IPS-11a (cell line): ENCODE data around the gene TCERG1L.

Experiments
- H3K4me3 ChIP-seq: one replicate; pipeline ENCODE4 v1.5.1; 2013; ENCODE audit warnings: low read depth, low read length, control low read depth

Gene TCERG1L

GRCh38 chr10:131211965-131212619 lies 99.4 kb downstream of the TCERG1L start:
- H3K4me3 ChIP-seq, result no peak overlapping the region

- H3K4me3 ChIP-seq, result no peak overlapping the region
Measured at GRCh38 chr10:131211559-131211958, 100.0 kb downstream of the TCERG1L start.

- no peak overlapping the region for H3K4me3 ChIP-seq
Measured at GRCh38 chr10:131211146-131211545, 100.4 kb downstream of the TCERG1L start.

GRCh38 chr10:131210181-131210580 lies 101.3 kb downstream of the TCERG1L start:
- H3K4me3 ChIP-seq, result no peak overlapping the region

- no peak overlapping the region for H3K4me3 ChIP-seq
Measured at GRCh38 chr10:131207584-131208532, 103.7 kb downstream of the TCERG1L start.

GRCh38 chr10:131207176-131207575 lies 104.3 kb downstream of the TCERG1L start:
- H3K4me3 ChIP-seq, result no peak overlapping the region

- H3K4me3 ChIP-seq, result no peak overlapping the region
Measured at GRCh38 chr10:131206111-131206995, 105.2 kb downstream of the TCERG1L start.

GRCh38 chr10:131205556-131205955 lies 106.0 kb downstream of the TCERG1L start:
- H3K4me3 ChIP-seq, result no peak overlapping the region

GRCh38 chr10:131204406-131205152 lies 106.9 kb downstream of the TCERG1L start:
- H3K4me3 ChIP-seq, result no peak overlapping the region

- H3K4me3 ChIP-seq, result no peak overlapping the region
Measured at GRCh38 chr10:131203456-131204357, 107.8 kb downstream of the TCERG1L start.

- no peak overlapping the region for H3K4me3 ChIP-seq
Measured at GRCh38 chr10:131202990-131203389, 108.5 kb downstream of the TCERG1L start.

GRCh38 chr10:131201741-131202515 lies 109.6 kb downstream of the TCERG1L start:
- H3K4me3 ChIP-seq, result no peak overlapping the region

- no peak overlapping the region for H3K4me3 ChIP-seq
Measured at GRCh38 chr10:131200856-131201470, 110.6 kb downstream of the TCERG1L start.

GRCh38 chr10:131199646-131200045 lies 111.9 kb downstream of the TCERG1L start:
- H3K4me3 ChIP-seq, result no peak overlapping the region

- H3K4me3 ChIP-seq, result no peak overlapping the region
Measured at GRCh38 chr10:131198843-131199242, 112.7 kb downstream of the TCERG1L start.

- no peak overlapping the region for H3K4me3 ChIP-seq
Measured at GRCh38 chr10:131198401-131198800, 113.1 kb downstream of the TCERG1L start.

GRCh38 chr10:131196176-131196885 lies 115.2 kb downstream of the TCERG1L start:
- no peak overlapping the region for H3K4me3 ChIP-seq
